SK-N-SH treated with all-trans-retinoic acid at 6 μM for 48 hours (cell line): ENCODE results near the gene EID2.
A peak's percentile ranks its signal among the peaks of the same experiment; 100 is the strongest.

Experiments
- ATAC-seq: fragments of 200-7000 bp; cut with Tn5 transposase; 3 replicates; pipeline ENCODE4 v1.9.1; 2020; ENCODE audit warnings: mild to moderate bottlenecking, moderate library complexity
- ARNTL ChIP-seq: fragments of 450-650 bp; formaldehyde crosslinking; IDR thresholded peaks from 2 replicates; pipeline ENCODE4 v1.5.0; 2020; ENCODE audit warnings: low read depth, mild to moderate bottlenecking, moderate library complexity, borderline replicate concordance
- BACH2 ChIP-seq: fragments of 250-450 bp; sonication (Bioruptor Pico); IDR thresholded peaks from 2 replicates; pipeline ENCODE4 v1.9.0; 2021; ENCODE audit warnings: mild to moderate bottlenecking, borderline replicate concordance
- CSDC2 ChIP-seq: fragments of 250-450 bp; sonication (Bioruptor Pico); IDR thresholded peaks from 2 replicates; pipeline ENCODE4 v1.5.0; 2020; ENCODE audit warnings: mild to moderate bottlenecking, moderate library complexity
- CSRNP3 ChIP-seq: fragments of 250-450 bp; sonication (Bioruptor Pico); IDR thresholded peaks from 2 replicates; pipeline ENCODE4 v1.5.1; 2021; ENCODE audit warnings: mild to moderate bottlenecking, moderate library complexity
- ESRRG ChIP-seq: fragments of 250-450 bp; sonication (Bioruptor Pico); IDR thresholded peaks from 2 replicates; pipeline ENCODE4 v1.6.1; 2021; ENCODE audit warnings: mild to moderate bottlenecking
- GLIS3 ChIP-seq: fragments of 250-450 bp; sonication (Bioruptor Pico); IDR thresholded peaks from 2 replicates; pipeline ENCODE4 v1.5.0; 2020; ENCODE audit warnings: mild to moderate bottlenecking, moderate library complexity
- ISL1 ChIP-seq: fragments of 250-450 bp; sonication (Bioruptor Pico); IDR thresholded peaks from 2 replicates; pipeline ENCODE4 v2.1.2; 2022; ENCODE audit warnings: mild to moderate bottlenecking, moderate library complexity
- OSR1 ChIP-seq: fragments of 250-450 bp; sonication (Bioruptor Pico); IDR thresholded peaks from 2 replicates; pipeline ENCODE4 v1.8.0; 2022; ENCODE audit warnings: moderate library complexity, mild to moderate bottlenecking, inconsistent platforms
- PATZ1 ChIP-seq: fragments of 250-450 bp; sonication (Bioruptor Pico); IDR thresholded peaks from 2 replicates; pipeline ENCODE4 v1.8.0; 2020; ENCODE audit warnings: mild to moderate bottlenecking, moderate library complexity, borderline replicate concordance
- POU6F1 ChIP-seq: fragments of 250-450 bp; sonication (Bioruptor Pico); IDR thresholded peaks from 2 replicates; pipeline ENCODE4 v1.8.0; 2021; ENCODE audit warnings: low read depth, mild to moderate bottlenecking, moderate library complexity, borderline replicate concordance
- PPARA ChIP-seq: fragments of 250-450 bp; sonication (Bioruptor Pico); IDR thresholded peaks from 2 replicates; pipeline ENCODE4 v1.5.0; 2020; ENCODE audit warnings: mild to moderate bottlenecking, borderline replicate concordance
- RARB ChIP-seq: fragments of 250-450 bp; sonication (Bioruptor Pico); IDR thresholded peaks from 2 replicates; pipeline ENCODE4 v1.8.0; 2021; ENCODE audit warnings: mild to moderate bottlenecking, moderate library complexity
- SNAI2 ChIP-seq: fragments of 250-450 bp; sonication (Bioruptor Pico); IDR thresholded peaks from 2 replicates; pipeline ENCODE4 v1.5.0; 2020; ENCODE audit warnings: mild to moderate bottlenecking, moderate library complexity
- TCF4 ChIP-seq: fragments of 250-450 bp; sonication (Bioruptor Pico); IDR thresholded peaks from 2 replicates; pipeline ENCODE4 v1.8.0; 2021; ENCODE audit warnings: mild to moderate bottlenecking, moderate library complexity, borderline replicate concordance
- TOX ChIP-seq: fragments of 250-450 bp; sonication (Bioruptor Pico); IDR thresholded peaks from 2 replicates; pipeline ENCODE4 v1.8.0; 2021; ENCODE audit warnings: mild to moderate bottlenecking, moderate library complexity, borderline replicate concordance
- TSHZ2 ChIP-seq: fragments of 250-450 bp; sonication (Bioruptor Pico); IDR thresholded peaks from 2 replicates; pipeline ENCODE4 v1.5.0; 2020; ENCODE audit warnings: mild to moderate bottlenecking, moderate library complexity
- ZC3H10 ChIP-seq: fragments of 250-450 bp; sonication (Bioruptor Pico); IDR thresholded peaks from 2 replicates; pipeline ENCODE4 v1.5.1; 2021; ENCODE audit warnings: mild to moderate bottlenecking, moderate library complexity
- ZFP3 ChIP-seq: fragments of 250-450 bp; sonication (Bioruptor Pico); IDR thresholded peaks from 2 replicates; pipeline ENCODE4 v1.5.0; 2020; ENCODE audit warnings: mild to moderate bottlenecking, moderate library complexity
- ZFP30 ChIP-seq: fragments of 450-650 bp; formaldehyde crosslinking; IDR thresholded peaks from 2 replicates; pipeline ENCODE4 v1.5.0; 2022; ENCODE audit warnings: mild to moderate bottlenecking, moderate library complexity
- ZNF565 ChIP-seq: fragments of 450-650 bp; formaldehyde crosslinking; conservative IDR thresholded peaks from 2 replicates; pipeline ENCODE4 v1.5.0; 2020; ENCODE audit warnings: low read depth, mild to moderate bottlenecking, moderate library complexity
- ZNF70 ChIP-seq: fragments of 450-650 bp; formaldehyde crosslinking; IDR thresholded peaks from 2 replicates; pipeline ENCODE4 v1.5.0; 2020; ENCODE audit warnings: mild to moderate bottlenecking, moderate library complexity
- ZNF8 ChIP-seq: fragments of 450-650 bp; formaldehyde crosslinking; IDR thresholded peaks from 2 replicates; pipeline ENCODE4 v1.5.0; 2020; ENCODE audit warnings: mild to moderate bottlenecking, moderate library complexity

EID2 gene

GRCh38 chr19:39516270-39516669, 23.7 kb downstream of the EID2 start (continued):
- TF ChIP-seq TSHZ2 (CRISPR knock-in tag) (no peak), RARB (CRISPR knock-in tag) (no peak), ZNF565 (CRISPR knock-in tag) (no peak), TOX (CRISPR knock-in tag) (no peak), CSDC2 (CRISPR knock-in tag) (no peak), ZNF70 (CRISPR knock-in tag) (no peak)

GRCh38 chr19:39515551-39516191, 24.3 kb downstream of the EID2 start:
- ATAC-seq, result peak; percentile 30
- TF ChIP-seq PATZ1 (no peak), ZFP30 (CRISPR knock-in tag) (no peak), CSDC2 (CRISPR knock-in tag) (no peak), OSR1 (CRISPR knock-in tag) (no peak), ZNF8 (CRISPR knock-in tag) (no peak), ZC3H10 (no peak), ZFP3 (CRISPR knock-in tag) (no peak), TSHZ2 (CRISPR knock-in tag) (no peak), ESRRG (CRISPR knock-in tag) (no peak), ZNF565 (CRISPR knock-in tag) (no peak), CSRNP3 (CRISPR knock-in tag) (no peak), ISL1 (CRISPR knock-in tag) (no peak)

- peak; percentile 65 for ATAC-seq
- TF ChIP-seq PPARA (CRISPR knock-in tag) (no peak), TOX (CRISPR knock-in tag) (no peak), ZNF8 (CRISPR knock-in tag) (no peak), ZNF70 (CRISPR knock-in tag) (no peak), TCF4 (no peak), ZFP3 (CRISPR knock-in tag) (no peak), SNAI2 (CRISPR knock-in tag) (no peak), TSHZ2 (CRISPR knock-in tag) (no peak), ISL1 (CRISPR knock-in tag) (no peak), ZNF565 (CRISPR knock-in tag) (no peak), ARNTL (CRISPR knock-in tag) (no peak), GLIS3 (CRISPR knock-in tag) (no peak), POU6F1 (CRISPR knock-in tag) (no peak), OSR1 (CRISPR knock-in tag) (no peak), BACH2 (CRISPR knock-in tag) (no peak), ZC3H10 (no peak), RARB (CRISPR knock-in tag) (no peak)
Observed at GRCh38 chr19:39514840-39515550, 25.0 kb downstream of the EID2 start, which contains the start of gene SELENOV. TSS of gene SELENOV (plus strand) at chr19:39515139. CDS start at chr19:39515213, 74 bp downstream.
